Measurements from ENCODE around the gene EIF4B. TPM values are rescaled to one million over a fixed set of nuclear protein-coding genes. Genes with fewer than 3 reads are reported as not detected.

The EIF4B gene
- total RNA-seq, 1 experiment from 2014 or later: 445 TPM

GRCh38 chr12:53051058-53051880 lies 45.0 kb downstream of the EIF4B start:
- BruUV-seq (replicated peaks): no TSS peak
- no peaks in the 10 kb centered on the region for H3K36me3 ChIP-seq (ENCODE audit: control insufficient read depth, insufficient read depth, low read length)
- H3K9me3 Mint-ChIP-seq (ENCODE audit: unreplicated experiment): no peaks in the 10 kb centered on the region
- ChIA-PET POLR2A (no interaction called here), CTCF (interaction anchor here (0.5 to 2.1 kb wide), 3 partner anchors 15 to 1074 kb away, joined by 4 to 8 read pairs (median 4); partner anchors contain the start of gene SPRYD3)
- peaks cover 23% of the 10 kb centered on the region for H3K4me1 Mint-ChIP-seq (ENCODE audit: low read depth, unreplicated experiment)
- H3K27me3 Mint-ChIP-seq (ENCODE audit: insufficient read depth, unreplicated experiment): no peaks in the 10 kb centered on the region
- H3K9me3 ChIP-seq: no peaks in the 10 kb centered on the region
- peaks cover 62% of the 10 kb centered on the region for H3K4me1 ChIP-seq
- DNase-seq: peak; percentile 50 to 56
- H3K36me3 Mint-ChIP-seq (ENCODE audit: insufficient read depth, unreplicated experiment): peaks cover 28% of the 10 kb centered on the region
- TF ChIP-seq CTCF (IDR thresholded peaks at IDR 0.05; ENCODE audit: insufficient read depth in 1 of 2, low read depth in 1 of 2, low read length in 1 of 2, severe bottlenecking in 1 of 2, unreplicated experiment in 1 of 2): no peak
- no peak overlapping the region for H3K4me3 ChIP-seq (ENCODE audit: low read depth, low read length)
- H3K27ac Mint-ChIP-seq (ENCODE audit: unreplicated experiment): peak overlapping the region; percentile 31
- peak overlapping the region; percentile 27 for H3K4me3 Mint-ChIP-seq (ENCODE audit: unreplicated experiment)
- no peaks in the 10 kb centered on the region for H3K27me3 ChIP-seq (replicated peaks; ENCODE audit: control insufficient read depth, insufficient read depth, low read length)
- intact Hi-C loops (cut with micrococcal nuclease; ENCODE audit: unreplicated experiment): no loop called here

- Mint-ChIP-seq H3K9me3 (ENCODE audit: unreplicated experiment) (no peaks in the 10 kb centered on the region), H3K27ac (ENCODE audit: unreplicated experiment) (peak overlapping the region; percentile 69), H3K4me3 (ENCODE audit: unreplicated experiment) (peak overlapping the region; percentile 14), H3K4me1 (ENCODE audit: low read depth, unreplicated experiment) (peaks cover 23% of the 10 kb centered on the region), H3K36me3 (ENCODE audit: insufficient read depth, unreplicated experiment) (peaks cover 21% of the 10 kb centered on the region), H3K27me3 (ENCODE audit: insufficient read depth, unreplicated experiment) (no peaks in the 10 kb centered on the region)
- DNase-seq: peak in 1 of 2 experiments; percentile 23
- no peak overlapping the region for H3K4me3 ChIP-seq (ENCODE audit: low read depth, low read length)
- intact Hi-C loops (cut with micrococcal nuclease; ENCODE audit: unreplicated experiment): no loop called here
- ChIA-PET CTCF (interaction anchor here (0.5 to 2.1 kb wide), 3 partner anchors 14 to 1075 kb away, joined by 4 to 8 read pairs (median 4); partner anchors contain the start of gene SPRYD3), POLR2A (no interaction called here)
- no peak for TF ChIP-seq CTCF (IDR thresholded peaks at IDR 0.05; ENCODE audit: insufficient read depth in 1 of 2, low read depth in 1 of 2, low read length in 1 of 2, severe bottlenecking in 1 of 2, unreplicated experiment in 1 of 2)
- peaks cover 59% of the 10 kb centered on the region for H3K4me1 ChIP-seq
- no peaks in the 10 kb centered on the region for H3K9me3 ChIP-seq
- H3K36me3 ChIP-seq (ENCODE audit: control insufficient read depth, insufficient read depth, low read length): no peaks in the 10 kb centered on the region
- no peaks in the 10 kb centered on the region for H3K27me3 ChIP-seq (replicated peaks; ENCODE audit: control insufficient read depth, insufficient read depth, low read length)
- BruUV-seq (replicated peaks): TSS peak; percentile 29
Measured at GRCh38 chr12:53051881-53052412, 45.7 kb downstream of the EIF4B start.

GRCh38 chr12:53052419-53053217 lies 46.4 kb downstream of the EIF4B start:
- Histone ChIP-seq H3K36me3 (ENCODE audit: control insufficient read depth, insufficient read depth, low read length) (no peaks in the 10 kb centered on the region), H3K4me3 (ENCODE audit: low read depth, low read length) (no peak overlapping the region), H3K4me1 (peaks cover 57% of the 10 kb centered on the region), H3K27me3 (replicated peaks; ENCODE audit: control insufficient read depth, insufficient read depth, low read length) (no peaks in the 10 kb centered on the region), H3K9me3 (no peaks in the 10 kb centered on the region)
- CTCF ChIA-PET: interaction anchor here (0.7 to 2.1 kb wide), 2 partner anchors 14 to 47 kb away, joined by 5 to 8 read pairs; partner anchors contain the start of gene EIF4B
- peak in 1 of 2 experiments; percentile 29 for DNase-seq
- BruUV-seq (replicated peaks): no TSS peak
- TF ChIP-seq CTCF (IDR thresholded peaks at IDR 0.05; ENCODE audit: insufficient read depth in 1 of 2, low read depth in 1 of 2, low read length in 1 of 2, severe bottlenecking in 1 of 2, unreplicated experiment in 1 of 2): no peak
- Mint-ChIP-seq H3K4me1 (ENCODE audit: low read depth, unreplicated experiment) (peaks cover 23% of the 10 kb centered on the region), H3K36me3 (ENCODE audit: insufficient read depth, unreplicated experiment) (peaks cover 20% of the 10 kb centered on the region), H3K27ac (ENCODE audit: unreplicated experiment) (peak overlapping the region; percentile 69), H3K4me3 (ENCODE audit: unreplicated experiment) (peak overlapping the region; percentile 14), H3K9me3 (ENCODE audit: unreplicated experiment) (no peaks in the 10 kb centered on the region), H3K27me3 (ENCODE audit: insufficient read depth, unreplicated experiment) (no peaks in the 10 kb centered on the region)
- intact Hi-C loops (cut with micrococcal nuclease; ENCODE audit: unreplicated experiment): no loop called here
- POLR2A ChIA-PET: no interaction called here
